A549 (cell line): Measurements from ENCODE around the gene SRGAP3. TPM values are rescaled to one million over a fixed set of nuclear protein-coding genes. Genes with fewer than 3 reads are reported as not detected.

Experiments
- ATAC-seq, 2 experiments: fragments of 200-7000 bp in 1 of 2; fragments of >200 bp in 1 of 2; cut with Nextera tagmentation in 1 of 2; cut with Tn5 transposase in 1 of 2; 3 replicates each; pipeline versions ENCODE4 v1.8.0 to v1.9.1; 2018 to 2020; ENCODE audit warnings: mild to moderate bottlenecking in 1 of 2, moderate library complexity in 1 of 2
- CTCF ChIA-PET: fragments of 300-600 bp; sonication (Branson Sonifier 250); formaldehyde crosslinking; extraction: SDS; loops from one replicate; lab custom pipeline; 2021; ENCODE audit warnings: antibody characterized with exemption, inconsistent platforms; lab: Yijun Ruan, JAX
- POLR2A ChIA-PET: fragments of 350-600 bp; formaldehyde crosslinking; extraction: SDS; loops from one replicate; lab custom pipeline; 2021; ENCODE audit warnings: antibody characterized with exemption, inconsistent platforms; lab: Yijun Ruan, JAX
- DNase-seq, 2 experiments: peaks; one replicate each; pipeline versions ENCODE4 v3.0.0 to v3.0.0-alpha.2; 2011 to 2016; ENCODE audit warnings: low read depth in 1 of 2, low spot score in 1 of 2
- FAIRE-seq: peaks from 2 replicates; lab custom pipeline; 2011; peaks lifted over from hg19 to GRCh38; lab: Jason Lieb, UNC
- H3K27ac ChIP-seq, 2 experiments: fragments of >200 bp; sonication (Bioruptor Twin); formaldehyde crosslinking; 3 replicates each; pipeline ENCODE4 v1.5.1; 2016 to 2017
- H3K4me1 ChIP-seq: fragments of >200 bp; sonication (Bioruptor Twin); formaldehyde crosslinking; 3 replicates; pipeline ENCODE4 v1.6.1; 2016
- H3K4me2 ChIP-seq: fragments of >200 bp; sonication (Bioruptor Twin); formaldehyde crosslinking; 3 replicates; pipeline ENCODE4 v1.6.1; 2016
- H3K4me3 ChIP-seq: fragments of >200 bp; sonication (Bioruptor Twin); formaldehyde crosslinking; 3 replicates; pipeline ENCODE4 v1.5.1; 2016
- H3K9me3 ChIP-seq: fragments of >200 bp; sonication (Bioruptor Twin); formaldehyde crosslinking; 3 replicates; pipeline ENCODE4 v1.6.1; 2016
- CBX2 ChIP-seq: fragments of 200-600 bp; sonication (generic); IDR thresholded peaks from 2 replicates; pipeline ENCODE4 v1.6.1; 2016; ENCODE audit warnings: low read depth, mild to moderate bottlenecking, borderline replicate concordance
- CBX8 ChIP-seq: fragments of 200-600 bp; sonication (generic); IDR thresholded peaks from 2 replicates; pipeline ENCODE4 v1.6.1; 2016
- CEBPB ChIP-seq, 2 experiments: fragments of >200 bp in 1 of 2; sonication (Bioruptor Twin) in 1 of 2; formaldehyde crosslinking in 1 of 2; IDR thresholded peaks; 2 replicates each; pipeline ENCODE4 v1.6.1; 2012 to 2016
- CHD2 ChIP-seq: fragments of 150-350 bp; IDR thresholded peaks from 2 replicates; pipeline ENCODE4 v1.6.1; 2014; ENCODE audit warnings: low read length; ENCODE audit not compliant: partially characterized antibody
- EHMT2 ChIP-seq: fragments of 200-600 bp; sonication (generic); IDR thresholded peaks from 2 replicates; pipeline ENCODE4 v1.6.1; 2016; ENCODE audit warnings: antibody characterized with exemption, low read depth, mild to moderate bottlenecking, moderate library complexity
- FOSB ChIP-seq: fragments of 250-450 bp; sonication (Bioruptor Pico); IDR thresholded peaks from 2 replicates; pipeline ENCODE4 v1.5.0; 2020; ENCODE audit warnings: mild to moderate bottlenecking, moderate library complexity
- GATA3 ChIP-seq: IDR thresholded peaks from 2 replicates; pipeline ENCODE4 v1.6.1; 2012; ENCODE audit warnings: borderline replicate concordance
- HEYL ChIP-seq: fragments of 250-450 bp; sonication (Bioruptor Pico); IDR thresholded peaks from 2 replicates; pipeline ENCODE4 v1.8.0; 2021; ENCODE audit warnings: mild to moderate bottlenecking, moderate library complexity
- HOXA7 ChIP-seq: fragments of 250-450 bp; sonication (Bioruptor Pico); IDR thresholded peaks from 2 replicates; pipeline ENCODE4 v1.5.0; 2020; ENCODE audit warnings: mild to moderate bottlenecking, moderate library complexity
- KDM1A ChIP-seq: fragments of 200-600 bp; sonication (generic); IDR thresholded peaks from 2 replicates; pipeline ENCODE4 v1.6.1; 2016; ENCODE audit warnings: low read depth, mild to moderate bottlenecking
- KDM5A ChIP-seq: fragments of 200-600 bp; sonication (generic); IDR thresholded peaks from 2 replicates; pipeline ENCODE4 v1.6.1; 2016; ENCODE audit warnings: antibody characterized with exemption, mild to moderate bottlenecking
- MYC ChIP-seq: IDR thresholded peaks from 2 replicates; pipeline ENCODE4 v1.6.1; 2012; ENCODE audit warnings: mild to moderate bottlenecking, inconsistent platforms, low read length, improper control_type of control experiment, borderline replicate concordance
- POLR2AphosphoS2 ChIP-seq: conservative IDR thresholded peaks from 2 replicates; pipeline ENCODE4 v1.6.1; 2012; ENCODE audit warnings: low read length, improper control_type of control experiment, inconsistent platforms
- REST ChIP-seq: fragments of 200-600 bp; sonication (generic); IDR thresholded peaks from 2 replicates; pipeline ENCODE4 v1.6.1; 2016; ENCODE audit warnings: antibody characterized with exemption, mild to moderate bottlenecking, moderate library complexity
- SREBF2 ChIP-seq: fragments of 450-650 bp; IDR thresholded peaks from 2 replicates; pipeline ENCODE4 v1.6.1; 2014; ENCODE audit warnings: mild to moderate bottlenecking, moderate library complexity
- ZNF302 ChIP-seq: fragments of 250-450 bp; sonication (Bioruptor Pico); IDR thresholded peaks from 2 replicates; pipeline ENCODE4 v1.9.0; 2021; ENCODE audit warnings: inconsistent platforms, mild to moderate bottlenecking, moderate library complexity
- WGBS: methylation state at CpG from one replicate; pipeline ENCODE4 v1.1.6; 2017; ENCODE audit errors: missing lambda C conversion rate; 5-methylcytosine and 5-hydroxymethylcytosine counted together
- polyA plus RNA-seq, 4 experiments: library from polyadenylated mRNA; depleted of rRNA in 3 of 4; stranded (reverse); fragments of >200 nt; fragmentation: RNase III in 1 of 4; extraction: RNeasy Plus Mini Kit Qiagen cat#74134 plus additional on column Dnase treatment in 1 of 4; gene quantifications; 2 replicates in 3 of 4; 3 replicates in 1 of 4; pipeline ENCODE4 v1.2.3, GENCODE V29; 2011 to 2017
- TF ChIP-seq, protein P1 (sequence below): fragments of 250-450 bp; sonication (Bioruptor Pico); IDR thresholded peaks from 2 replicates; pipeline ENCODE4 v1.5.0; 2021; ENCODE audit warnings: mild to moderate bottlenecking, moderate library complexity, borderline replicate concordance
- TF ChIP-seq, protein P2 (sequence below): fragments of 450-650 bp; IDR thresholded peaks from 2 replicates; pipeline ENCODE4 v1.6.1; 2014; ENCODE audit warnings: antibody characterized with exemption
- TF ChIP-seq, protein P3 (sequence below): IDR thresholded peaks from 2 replicates; pipeline ENCODE4 v1.6.1; 2012
- TF ChIP-seq, protein P4 (sequence below): fragments of 150-350 bp; IDR thresholded peaks from 2 replicates; pipeline ENCODE4 v1.6.1; 2014; ENCODE audit warnings: low read depth, mild to moderate bottlenecking, low read length

Gene SRGAP3
- polyA plus RNA-seq, 2 of the 4 experiments (the other 2 are of a cell fraction): 1.6 to 2.5 TPM

- WGBS: 87% methylated on average over 4 of the region's 4 CpGs
- H3K4me3 ChIP-seq: no peak overlapping the region
- no peak for ATAC-seq
- ChIA-PET POLR2A (no interaction called here), CTCF (interaction anchor here (1.2 kb wide), 1 partner anchor 174 kb away, joined by 4 read pairs; the partner anchor contains the start of gene OXTR)
- H3K4me2 ChIP-seq: no peak overlapping the region
- FAIRE-seq: no peak
- DNase-seq: no peak
- no peak overlapping the region for H3K27ac ChIP-seq
- H3K4me1 ChIP-seq: peaks cover 9% of the 10 kb centered on the region
- TF ChIP-seq, protein P1, sequence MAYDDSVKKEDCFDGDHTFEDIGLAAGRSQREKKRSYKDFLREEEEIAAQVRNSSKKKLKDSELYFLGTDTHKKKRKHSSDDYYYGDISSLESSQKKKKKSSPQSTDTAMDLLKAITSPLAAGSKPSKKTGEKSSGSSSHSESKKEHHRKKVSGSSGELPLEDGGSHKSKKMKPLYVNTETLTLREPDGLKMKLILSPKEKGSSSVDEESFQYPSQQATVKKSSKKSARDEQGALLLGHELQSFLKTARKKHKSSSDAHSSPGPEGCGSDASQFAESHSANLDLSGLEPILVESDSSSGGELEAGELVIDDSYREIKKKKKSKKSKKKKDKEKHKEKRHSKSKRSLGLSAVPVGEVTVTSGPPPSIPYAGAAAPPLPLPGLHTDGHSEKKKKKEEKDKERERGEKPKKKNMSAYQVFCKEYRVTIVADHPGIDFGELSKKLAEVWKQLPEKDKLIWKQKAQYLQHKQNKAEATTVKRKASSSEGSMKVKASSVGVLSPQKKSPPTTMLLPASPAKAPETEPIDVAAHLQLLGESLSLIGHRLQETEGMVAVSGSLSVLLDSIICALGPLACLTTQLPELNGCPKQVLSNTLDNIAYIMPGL (CRISPR knock-in tag): no peak
- no peak for TF ChIP-seq ZNF302
- TF ChIP-seq KDM5A: no peak
- TF ChIP-seq, protein P2, sequence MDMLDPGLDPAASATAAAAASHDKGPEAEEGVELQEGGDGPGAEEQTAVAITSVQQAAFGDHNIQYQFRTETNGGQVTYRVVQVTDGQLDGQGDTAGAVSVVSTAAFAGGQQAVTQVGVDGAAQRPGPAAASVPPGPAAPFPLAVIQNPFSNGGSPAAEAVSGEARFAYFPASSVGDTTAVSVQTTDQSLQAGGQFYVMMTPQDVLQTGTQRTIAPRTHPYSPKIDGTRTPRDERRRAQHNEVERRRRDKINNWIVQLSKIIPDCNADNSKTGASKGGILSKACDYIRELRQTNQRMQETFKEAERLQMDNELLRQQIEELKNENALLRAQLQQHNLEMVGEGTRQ: no peak
- TF ChIP-seq MYC: no peak
- TF ChIP-seq GATA3: no peak
- TF ChIP-seq HOXA7 (CRISPR knock-in tag): no peak
- no peak for TF ChIP-seq POLR2AphosphoS2
- no peak for TF ChIP-seq CEBPB (IDR thresholded peaks at IDR 0.05)
- TF ChIP-seq REST: no peak
- H3K9me3 ChIP-seq: peaks cover 20% of the 10 kb centered on the region
Measured at GRCh38 chr3:8942746-8943488, 306.5 kb downstream of the SRGAP3 start.

DNA sequence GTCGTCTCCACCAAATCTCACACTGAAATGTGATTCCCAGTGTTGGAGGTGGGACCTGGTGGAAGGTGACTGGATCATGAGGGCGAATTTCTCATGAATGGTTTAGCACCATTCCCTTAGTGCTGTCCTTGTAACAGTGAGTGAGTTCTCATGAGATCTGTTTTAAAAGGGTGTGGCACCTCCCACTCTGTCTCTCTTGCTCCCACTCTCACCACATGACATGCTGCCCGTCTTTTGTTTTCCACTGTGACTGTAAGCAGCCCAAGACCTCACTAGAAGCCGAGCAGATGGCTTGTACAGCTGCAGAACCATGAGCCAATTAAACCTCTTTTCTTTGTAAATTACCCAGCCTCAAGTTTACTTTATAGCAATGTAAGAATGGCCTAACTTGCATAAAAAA lies 307.3 kb downstream of the SRGAP3 start:
- TF ChIP-seq EHMT2: no peak
- TF ChIP-seq GATA3: no peak
- TF ChIP-seq, protein P3, sequence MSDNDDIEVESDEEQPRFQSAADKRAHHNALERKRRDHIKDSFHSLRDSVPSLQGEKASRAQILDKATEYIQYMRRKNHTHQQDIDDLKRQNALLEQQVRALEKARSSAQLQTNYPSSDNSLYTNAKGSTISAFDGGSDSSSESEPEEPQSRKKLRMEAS: no peak
- no peak for TF ChIP-seq SREBF2
- TF ChIP-seq, protein P4, sequence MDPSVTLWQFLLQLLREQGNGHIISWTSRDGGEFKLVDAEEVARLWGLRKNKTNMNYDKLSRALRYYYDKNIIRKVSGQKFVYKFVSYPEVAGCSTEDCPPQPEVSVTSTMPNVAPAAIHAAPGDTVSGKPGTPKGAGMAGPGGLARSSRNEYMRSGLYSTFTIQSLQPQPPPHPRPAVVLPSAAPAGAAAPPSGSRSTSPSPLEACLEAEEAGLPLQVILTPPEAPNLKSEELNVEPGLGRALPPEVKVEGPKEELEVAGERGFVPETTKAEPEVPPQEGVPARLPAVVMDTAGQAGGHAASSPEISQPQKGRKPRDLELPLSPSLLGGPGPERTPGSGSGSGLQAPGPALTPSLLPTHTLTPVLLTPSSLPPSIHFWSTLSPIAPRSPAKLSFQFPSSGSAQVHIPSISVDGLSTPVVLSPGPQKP: no peak
- TF ChIP-seq FOSB (CRISPR knock-in tag): no peak
- no peak for TF ChIP-seq CBX8
- no peak for TF ChIP-seq KDM1A
- no peak for TF ChIP-seq HEYL (CRISPR knock-in tag)
- TF ChIP-seq CHD2: no peak
- TF ChIP-seq CBX2: no peak
- TF ChIP-seq, all 56 proteins: peak for 0
- Histone ChIP-seq H3K4me1 (peaks cover 16% of the 10 kb centered on the region), H3K4me2 (no peak overlapping the region), H3K27ac (no peak overlapping the region), H3K4me3 (no peak overlapping the region), H3K9me3 (peaks cover 20% of the 10 kb centered on the region)
- DNase-seq: no peak
- ChIA-PET CTCF (interaction anchor here (1.2 kb wide), 1 partner anchor 173 kb away, joined by 4 read pairs; the partner anchor contains the start of gene OXTR), POLR2A (no interaction called here)
- no peak for ATAC-seq
- no peak for FAIRE-seq
- whole genome bisulfite sequencing: 94% methylated on average over 4 of the region's 4 CpGs
